SU-DHL-6 (cell line): ENCODE data around the gene ST6GALNAC6.

Source experiments
- CTCF ChIP-seq: fragments of 200-600 bp; sonication (generic); IDR thresholded peaks from one replicate; pipeline ENCODE4 v1.5.1; 2017; ENCODE audit warnings: antibody characterized with exemption, mild to moderate bottlenecking, low read length, moderate library complexity; ENCODE audit not compliant: insufficient read depth, poor library complexity, severe bottlenecking
- EZH2phosphoT487 ChIP-seq: fragments of 200-600 bp; sonication (generic), shearing (Covaris generic); conservative IDR thresholded peaks from 2 replicates; pipeline ENCODE4 v1.6.1; 2018; ENCODE audit warnings: mild to moderate bottlenecking, antibody characterized with exemption, low read length, moderate library complexity, mixed read lengths

DNA sequence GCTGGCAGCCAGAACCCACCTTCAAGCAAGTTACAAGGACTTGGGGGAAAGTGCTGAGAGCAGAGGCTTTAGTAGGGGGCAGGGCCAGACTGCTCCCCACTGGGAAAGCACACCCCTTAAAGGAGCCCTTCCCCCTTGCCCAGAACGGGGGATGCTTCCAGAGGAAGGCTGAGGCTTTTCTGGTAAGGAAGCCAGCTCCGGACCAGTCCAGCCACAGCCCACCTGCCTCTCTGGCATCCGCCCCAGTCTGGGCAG is 42.5 kb upstream of the ST6GALNAC6 start:
- TF ChIP-seq CTCF (no peak), EZH2phosphoT487 (no peak)
